Amniotic epithelial cell (primary cell): Measurements from ENCODE around the gene PCCA.
"Not testable (repeated sequence)": the region's sequence is repeated elsewhere in the genome, so short reads cannot be mapped to it uniquely, and the experiment has no call there.

Source experiments
- DNase-seq: peaks from one replicate; pipeline ENCODE4 v3.0.0-alpha.2; 2010; ENCODE audit warnings: low read depth

The PCCA gene

DNA sequence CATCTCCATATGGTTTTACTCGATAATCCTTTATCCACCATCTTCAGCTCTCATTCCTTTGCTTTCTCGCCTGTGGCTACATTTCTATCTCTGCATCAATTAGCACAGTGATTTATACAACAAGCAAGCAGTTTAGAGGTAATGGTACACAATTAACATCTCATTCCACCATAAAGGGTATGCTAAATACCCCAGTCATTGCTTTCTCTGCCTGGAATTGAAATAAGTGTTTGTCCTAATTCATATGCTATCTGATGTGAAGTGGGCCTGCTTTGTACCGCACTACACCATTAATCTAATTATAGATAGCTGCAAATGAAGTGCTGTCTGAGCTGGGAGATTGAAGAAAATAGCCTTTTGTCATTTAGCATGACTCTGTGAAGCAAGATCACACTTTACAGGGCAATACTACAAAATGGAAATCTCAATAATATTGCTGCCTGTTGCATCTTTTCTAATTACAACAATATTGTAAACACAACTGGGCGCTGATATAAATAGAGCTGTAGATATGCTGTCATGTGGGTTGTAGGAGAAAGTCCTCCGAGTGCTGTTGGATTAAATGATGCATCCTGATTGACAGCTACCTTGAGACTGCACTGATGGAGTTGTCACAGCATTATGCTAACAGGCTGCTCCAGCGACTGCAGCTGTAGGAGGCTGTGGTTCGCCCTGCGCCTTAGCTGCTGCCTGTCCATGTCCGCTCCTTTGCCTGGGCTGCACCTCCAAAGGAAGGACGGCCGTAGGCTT is 421.5 kb downstream of the PCCA start:
- DNase-seq = no peak

DNA sequence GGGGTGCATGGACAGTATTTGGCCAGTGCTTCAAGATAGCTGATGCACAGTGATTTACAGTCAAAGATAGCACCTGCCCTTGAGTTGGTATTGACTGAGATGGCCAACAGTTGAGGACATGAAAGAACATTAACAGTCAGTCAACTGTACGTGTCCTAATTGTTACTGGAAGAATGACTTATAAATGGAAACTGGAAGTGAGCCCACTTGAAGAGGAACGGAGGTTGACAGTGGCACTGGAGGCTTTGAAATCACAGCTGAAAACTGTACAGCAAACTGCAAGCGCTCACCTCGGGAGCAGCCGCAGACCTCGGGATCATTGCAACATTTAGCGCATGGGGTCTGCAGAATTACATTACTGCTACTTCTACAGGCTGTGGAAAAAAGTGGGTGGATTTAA is 422.6 kb downstream of the PCCA start:
- DNase-seq = no peak

DNA sequence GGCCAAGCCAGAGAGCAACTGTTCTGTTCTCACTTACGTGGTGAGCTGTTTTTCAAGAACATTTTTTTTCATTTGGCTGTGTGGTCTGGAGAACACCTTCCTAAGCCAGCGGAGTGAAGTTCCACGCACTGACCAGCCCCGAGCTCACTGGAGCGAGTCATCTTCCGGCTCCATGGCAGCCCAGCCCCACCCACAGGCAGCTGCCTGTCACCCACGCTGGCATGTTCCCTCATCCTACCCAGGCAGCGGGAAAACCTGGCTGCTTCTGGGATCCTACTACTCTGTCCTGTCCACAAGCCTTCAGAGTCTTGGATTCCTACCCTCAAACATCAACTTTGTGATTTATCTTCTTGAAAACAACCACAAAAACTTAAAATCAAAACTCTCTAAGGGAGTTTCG is 423.5 kb downstream of the PCCA start:
- peak; percentile 53 for DNase-seq

DNA sequence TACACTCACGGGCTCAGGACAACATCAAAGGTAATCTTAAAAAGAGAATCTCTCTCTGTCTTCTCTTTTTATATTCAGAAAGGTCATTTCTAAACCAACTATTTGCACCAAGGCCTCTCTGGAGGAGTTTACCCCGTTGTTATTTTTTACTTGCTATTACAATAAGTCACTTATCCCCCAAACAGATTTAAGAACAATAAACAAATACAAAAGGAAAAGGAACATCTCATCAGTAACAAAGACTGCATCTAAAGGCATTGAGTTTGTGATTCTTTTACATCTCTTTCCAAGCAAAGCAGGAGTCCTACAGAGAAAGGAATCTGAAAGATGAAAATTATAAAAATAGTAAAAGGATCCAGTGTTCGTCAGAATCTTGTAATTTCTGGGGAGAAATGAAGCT is 424.3 kb downstream of the PCCA start:
- no peak for DNase-seq

DNA sequence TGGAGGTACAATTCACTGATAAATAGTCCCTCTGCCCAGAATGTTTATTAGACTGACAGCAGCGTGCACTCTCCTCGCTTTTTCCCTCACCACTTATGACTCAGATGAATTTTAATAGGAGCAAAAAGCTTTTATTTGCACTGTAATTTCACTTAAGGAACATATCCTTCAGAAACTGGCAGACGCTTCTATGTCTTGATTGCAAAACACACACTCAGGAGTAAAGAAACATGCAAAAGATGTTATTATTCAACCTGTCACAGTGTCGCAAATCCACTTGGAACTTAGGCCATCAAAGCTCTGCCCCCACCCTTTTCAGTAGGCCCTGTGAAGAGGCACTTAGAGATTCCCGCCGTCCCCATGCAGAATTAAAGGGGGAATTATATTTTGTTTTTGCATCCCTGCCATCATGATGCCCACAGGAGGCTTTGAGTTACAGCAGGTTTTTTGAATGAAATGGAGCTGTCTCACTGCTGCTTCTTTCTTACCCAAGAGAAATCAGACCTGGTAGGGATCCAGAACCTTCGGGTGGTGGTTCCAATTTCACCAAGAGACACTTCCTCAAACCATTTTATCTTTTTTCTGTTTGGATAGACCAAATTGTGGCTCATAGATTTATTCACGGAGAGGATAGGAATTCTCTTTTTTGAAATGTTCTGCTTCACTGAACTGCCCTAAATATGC is 425.2 kb downstream of the PCCA start:
- peak; percentile 55 for DNase-seq

DNA sequence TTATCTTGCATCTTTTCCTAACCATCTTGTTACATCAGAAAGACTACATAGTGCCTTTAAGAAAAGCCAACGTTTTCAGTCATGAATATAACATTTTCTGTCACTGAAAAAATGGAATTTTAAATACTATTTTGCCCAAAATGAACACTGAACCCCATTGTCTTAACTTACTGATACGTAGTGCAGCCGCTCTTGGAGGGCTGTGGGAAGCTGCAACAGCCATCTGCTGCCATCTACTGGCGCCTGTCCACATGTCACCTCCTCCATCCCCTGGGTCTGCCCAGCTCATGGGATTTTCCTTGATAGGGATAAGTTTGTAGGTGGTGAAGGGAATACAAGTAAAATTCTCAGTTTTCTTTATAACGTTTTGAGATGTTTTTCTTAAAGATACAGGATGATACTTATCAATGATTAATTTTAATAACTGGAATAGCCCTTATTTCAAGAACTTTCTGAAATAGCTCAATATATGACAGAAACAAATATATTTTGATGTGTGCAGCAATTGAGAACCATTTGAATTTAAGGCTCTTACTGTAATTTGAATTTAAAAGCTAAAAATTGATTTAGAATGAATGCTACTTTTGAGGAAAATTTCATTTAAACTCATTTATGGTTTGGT is 426.0 kb downstream of the PCCA start:
- peak; percentile 55 for DNase-seq

DNA sequence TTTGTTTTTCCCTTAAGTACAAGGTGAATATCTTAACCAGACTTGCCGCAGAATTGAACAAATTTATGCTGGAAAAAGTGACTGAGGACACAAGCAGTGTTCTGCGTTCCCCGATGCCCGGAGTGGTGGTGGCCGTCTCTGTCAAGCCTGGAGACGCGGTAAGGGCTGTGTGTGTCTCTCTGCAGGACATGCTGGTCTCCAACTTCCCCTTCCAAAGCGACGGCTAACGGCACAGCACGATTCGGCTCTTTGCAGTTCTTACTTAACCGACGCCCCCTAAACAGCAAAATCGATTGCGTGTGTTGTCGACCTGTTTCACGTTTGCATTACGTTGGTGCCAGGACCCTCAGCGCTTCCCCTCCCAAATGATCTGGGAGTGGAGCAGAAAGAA is 426.5 kb downstream of the PCCA start:
- no peak for DNase-seq

DNA sequence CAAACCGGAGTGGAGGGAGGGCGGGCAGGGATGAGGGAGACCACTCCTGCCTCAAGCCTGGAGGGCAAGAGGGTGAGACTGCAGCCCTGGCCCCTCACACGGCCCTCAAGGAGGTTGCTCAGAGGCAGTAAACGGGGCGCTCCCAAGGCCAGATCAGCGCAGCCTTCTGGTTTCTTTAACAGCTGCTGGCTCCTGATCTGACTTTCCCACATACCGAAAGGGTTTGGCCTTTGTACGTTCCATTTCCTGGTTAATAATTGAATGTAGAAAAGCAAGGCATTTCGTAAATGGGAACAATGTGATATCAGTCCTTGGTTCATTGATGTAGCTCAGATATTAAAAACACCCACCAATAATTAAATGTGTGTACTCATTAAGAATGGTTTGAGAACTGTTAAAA is 428.2 kb downstream of the PCCA start:
- DNase-seq = no peak

DNA sequence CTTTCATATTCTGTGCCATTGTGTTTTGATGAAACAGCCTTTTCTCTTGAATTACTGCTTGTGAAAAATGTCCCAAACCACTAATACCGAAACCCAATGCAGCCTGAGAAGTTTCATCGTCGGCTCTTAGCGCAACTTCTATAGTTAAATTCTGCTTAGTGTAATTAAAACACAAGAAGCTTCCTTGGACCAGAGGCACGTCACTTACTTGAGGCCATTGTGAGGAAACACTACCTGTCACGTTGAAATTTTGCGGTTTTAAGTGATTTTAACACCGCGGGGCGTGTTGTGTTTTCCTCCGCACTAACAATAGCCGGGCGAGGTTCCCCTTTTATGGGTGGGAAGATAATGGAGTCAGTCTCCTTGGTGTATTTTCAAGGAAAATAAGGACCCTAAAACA is 428.8 kb downstream of the PCCA start:
- DNase-seq = no peak

DNA sequence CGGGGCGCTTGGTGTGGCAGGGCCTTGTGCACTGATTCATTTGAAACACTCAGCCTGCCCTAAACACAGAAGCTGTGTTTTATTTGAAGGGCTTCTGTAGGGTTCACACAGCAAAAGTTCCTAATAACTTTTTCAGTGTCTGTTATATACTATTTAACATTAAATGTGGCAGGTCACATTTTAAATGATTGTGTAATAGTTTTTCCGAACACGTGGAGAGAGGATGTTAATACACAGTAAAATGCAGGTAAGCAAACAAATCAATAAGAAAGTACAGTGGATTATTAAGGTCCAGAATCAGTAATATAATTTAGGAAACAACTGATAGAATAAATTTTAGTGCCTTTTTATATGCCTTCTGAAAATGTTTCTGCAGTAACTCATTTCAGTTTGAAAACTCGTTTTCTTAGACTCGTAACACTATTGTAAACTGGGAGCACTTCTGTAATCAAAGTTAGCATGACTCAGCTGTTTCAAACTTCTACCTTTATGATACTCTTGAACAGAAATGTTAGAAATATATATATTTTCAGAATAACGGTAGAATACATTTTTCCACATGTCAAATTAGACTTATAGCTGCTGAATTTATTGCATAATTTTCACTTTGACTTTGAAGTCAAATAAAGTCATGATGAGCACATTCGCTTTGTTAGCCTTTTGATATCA is 429.6 kb downstream of the PCCA start:
- no peak for DNase-seq

DNA sequence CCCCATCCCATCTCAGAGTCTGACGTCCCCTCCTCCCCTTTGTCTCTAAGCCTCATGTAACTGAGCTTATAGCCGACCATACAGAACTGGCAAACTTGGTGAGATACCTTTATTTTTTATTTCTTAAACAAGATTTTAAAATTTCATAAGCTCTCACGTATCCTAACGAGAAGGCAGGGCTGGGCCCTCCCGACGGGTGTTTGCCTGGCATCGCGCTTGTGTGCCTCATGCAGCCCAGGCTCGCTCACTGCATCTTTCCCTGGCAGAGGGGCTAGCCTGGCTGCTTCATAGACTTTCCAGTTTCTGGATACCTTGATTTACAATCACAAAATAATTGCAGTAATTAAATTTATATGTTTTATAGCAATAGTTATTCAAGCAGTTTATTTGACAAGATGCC is 430.7 kb downstream of the PCCA start:
- no peak for DNase-seq

DNA sequence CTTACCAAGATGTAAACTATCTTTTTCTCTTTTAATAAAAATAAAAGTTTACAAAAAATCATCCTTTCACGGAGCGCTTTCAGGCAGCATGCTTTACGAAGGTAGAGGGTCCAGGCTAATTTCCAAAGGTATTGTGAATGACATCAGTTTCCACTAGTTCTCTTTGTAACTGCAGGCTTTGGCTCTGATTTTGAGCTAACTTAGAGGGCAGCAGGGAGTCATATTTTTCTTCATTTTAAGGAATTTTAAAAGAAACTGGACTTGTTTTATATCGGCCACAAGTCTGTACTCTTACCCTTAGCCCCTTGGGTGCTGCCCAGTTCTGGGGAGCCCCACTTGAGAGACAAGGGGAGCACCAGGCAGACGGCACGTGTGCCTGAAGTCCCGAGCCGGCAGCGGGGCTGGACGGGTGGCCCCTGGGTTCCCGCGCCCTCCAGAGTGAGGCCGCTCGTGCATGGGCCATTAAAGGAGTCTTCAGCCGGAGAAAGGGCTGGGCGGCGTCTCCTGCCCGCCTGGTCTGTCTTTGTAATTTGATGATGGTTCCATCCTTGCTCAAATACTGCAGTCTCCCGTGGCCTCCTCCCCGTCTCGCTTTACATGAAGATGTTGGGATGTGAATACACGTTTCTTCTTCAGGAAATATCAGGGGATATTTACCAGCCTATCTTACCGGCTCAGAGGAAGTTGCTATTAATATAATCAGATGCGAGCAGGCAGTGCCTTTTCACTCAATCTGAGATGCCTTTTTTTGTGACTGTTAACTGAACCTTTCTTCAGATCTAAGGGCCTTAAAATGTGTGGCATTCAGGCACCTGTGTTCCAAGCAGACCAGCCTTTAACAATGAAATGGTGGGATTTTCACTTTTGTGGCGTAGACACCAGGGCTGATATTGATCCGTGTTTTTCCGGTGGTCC is 432.3 kb downstream of the PCCA start:
- no peak for DNase-seq

DNA sequence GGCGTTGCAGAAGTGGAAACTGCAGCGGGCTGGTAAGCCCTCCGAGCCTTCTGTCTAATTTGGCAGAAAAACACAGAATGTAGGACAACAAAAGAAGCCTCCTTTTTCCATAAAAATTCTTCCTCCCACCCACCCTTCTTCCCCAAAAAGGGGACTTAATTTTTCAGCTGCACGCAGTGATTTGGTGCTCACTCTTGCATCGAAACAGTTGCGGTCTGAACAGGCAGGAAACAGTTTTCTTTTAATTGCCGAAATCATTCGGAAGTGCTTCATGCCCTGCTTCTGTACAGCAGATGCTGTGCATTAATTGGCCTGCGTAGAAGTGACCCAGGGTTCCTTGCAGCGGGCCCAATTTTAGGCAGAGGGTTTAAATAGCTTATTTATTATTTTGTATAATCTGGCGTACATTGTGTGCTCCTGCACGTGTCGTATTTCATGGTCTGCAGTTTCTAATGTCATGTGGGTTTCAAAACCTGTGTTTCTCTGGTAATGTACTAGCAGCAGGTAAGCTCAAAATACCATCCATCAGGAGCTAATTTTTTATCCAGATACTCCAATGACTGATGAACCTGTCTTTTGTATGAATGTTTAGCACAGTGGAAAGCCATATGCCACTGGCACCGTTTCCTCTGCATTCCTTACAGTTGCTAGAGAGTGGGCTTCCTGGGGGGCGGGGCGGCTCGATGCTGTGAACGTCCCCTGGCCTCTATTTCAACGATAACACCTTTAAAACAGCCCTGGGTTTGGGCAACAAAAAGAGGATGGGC is 433.1 kb downstream of the PCCA start:
- no peak for DNase-seq

DNA sequence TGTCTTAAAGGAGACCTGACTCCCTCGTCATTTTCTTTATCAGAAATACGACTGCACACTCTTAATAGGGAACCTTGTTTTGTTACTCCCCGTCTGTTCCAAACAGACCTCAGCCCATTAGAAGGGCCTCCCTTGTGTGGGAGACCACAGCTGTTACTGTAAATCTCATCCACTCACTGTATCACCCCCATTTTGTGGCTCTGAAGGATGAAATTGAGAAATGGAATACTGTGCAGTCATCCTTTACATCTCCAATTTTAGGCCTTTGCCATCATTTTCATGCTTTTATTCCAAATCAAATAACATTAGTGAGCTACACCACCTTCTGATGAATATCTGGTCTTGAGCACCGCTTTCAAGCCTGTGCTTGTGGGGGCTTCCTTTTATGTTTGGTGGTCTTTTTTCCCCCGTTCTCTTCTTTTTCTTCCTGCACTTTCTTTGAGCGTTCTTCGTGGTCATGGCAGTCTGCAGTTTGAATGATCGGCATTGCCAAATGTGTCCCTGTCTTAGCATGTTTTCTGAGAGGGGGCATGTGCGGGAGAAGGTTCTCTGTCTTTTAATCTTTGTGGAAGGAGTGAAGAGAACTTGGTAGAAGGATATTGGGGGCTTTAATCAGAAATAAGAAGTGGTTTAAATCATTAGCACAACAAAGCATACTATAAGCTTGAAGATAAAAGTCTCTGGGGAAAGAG is 433.9 kb downstream of the PCCA start:
- DNase-seq = no peak

DNA sequence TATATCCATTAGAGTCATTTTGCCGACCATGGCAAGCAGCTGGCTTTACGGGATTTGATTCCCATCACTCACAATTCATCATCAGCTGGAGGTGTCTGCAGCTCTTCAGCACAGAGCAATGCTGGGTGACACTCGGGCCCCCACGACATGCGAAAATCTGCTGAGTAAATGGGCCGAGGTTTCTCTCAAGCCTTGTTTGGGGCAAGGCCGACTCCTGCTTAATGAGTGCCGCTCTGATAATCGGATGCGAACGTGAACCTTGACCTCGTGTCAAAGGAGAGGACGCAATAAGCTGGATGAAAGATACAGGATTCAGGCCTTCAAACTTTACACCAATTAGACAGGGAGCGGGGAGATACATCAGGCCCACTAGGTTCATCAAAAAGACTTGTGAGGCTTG is 434.5 kb downstream of the PCCA start:
- DNase-seq = no peak

DNA sequence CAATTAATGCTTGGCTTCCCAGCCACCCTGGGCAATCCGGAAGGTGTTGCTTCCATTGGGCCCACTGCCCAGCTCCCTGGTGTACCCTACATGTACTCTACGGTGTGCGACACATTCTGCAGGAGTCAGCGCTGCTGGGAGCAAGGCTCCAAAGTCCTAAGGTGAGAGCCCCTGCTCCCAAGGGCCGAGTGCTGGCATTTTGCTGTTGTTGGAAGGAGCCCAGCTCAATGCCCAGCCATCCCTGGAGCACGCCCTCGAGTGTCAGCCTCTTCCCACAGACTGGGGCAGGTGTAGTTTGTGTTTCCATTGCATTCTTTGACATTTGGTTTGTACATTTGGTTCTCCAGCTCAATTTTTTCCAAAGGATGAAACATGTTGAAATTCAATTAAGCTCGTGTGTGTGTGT is 435.1 kb downstream of the PCCA start:
- DNase-seq = no peak

DNA sequence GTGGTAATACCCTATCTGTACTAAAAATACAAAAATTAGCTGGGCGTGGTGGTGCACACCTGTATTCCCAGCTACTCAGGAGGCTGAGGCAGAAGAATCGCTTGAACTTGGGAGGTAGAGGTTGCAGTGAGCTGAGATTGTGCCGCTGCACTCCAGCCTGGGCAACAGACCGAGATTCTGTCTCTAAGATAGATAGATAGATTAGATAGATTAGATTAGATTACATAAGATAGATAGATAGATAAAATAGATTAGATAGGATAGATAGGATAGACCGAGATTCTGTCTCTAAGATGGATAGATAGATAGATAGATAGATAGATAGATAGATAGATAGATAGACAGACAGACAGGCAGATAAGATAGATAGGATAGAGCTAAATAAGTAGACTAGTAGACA is 435.8 kb downstream of the PCCA start:
- not testable (repeated sequence) for DNase-seq

DNA sequence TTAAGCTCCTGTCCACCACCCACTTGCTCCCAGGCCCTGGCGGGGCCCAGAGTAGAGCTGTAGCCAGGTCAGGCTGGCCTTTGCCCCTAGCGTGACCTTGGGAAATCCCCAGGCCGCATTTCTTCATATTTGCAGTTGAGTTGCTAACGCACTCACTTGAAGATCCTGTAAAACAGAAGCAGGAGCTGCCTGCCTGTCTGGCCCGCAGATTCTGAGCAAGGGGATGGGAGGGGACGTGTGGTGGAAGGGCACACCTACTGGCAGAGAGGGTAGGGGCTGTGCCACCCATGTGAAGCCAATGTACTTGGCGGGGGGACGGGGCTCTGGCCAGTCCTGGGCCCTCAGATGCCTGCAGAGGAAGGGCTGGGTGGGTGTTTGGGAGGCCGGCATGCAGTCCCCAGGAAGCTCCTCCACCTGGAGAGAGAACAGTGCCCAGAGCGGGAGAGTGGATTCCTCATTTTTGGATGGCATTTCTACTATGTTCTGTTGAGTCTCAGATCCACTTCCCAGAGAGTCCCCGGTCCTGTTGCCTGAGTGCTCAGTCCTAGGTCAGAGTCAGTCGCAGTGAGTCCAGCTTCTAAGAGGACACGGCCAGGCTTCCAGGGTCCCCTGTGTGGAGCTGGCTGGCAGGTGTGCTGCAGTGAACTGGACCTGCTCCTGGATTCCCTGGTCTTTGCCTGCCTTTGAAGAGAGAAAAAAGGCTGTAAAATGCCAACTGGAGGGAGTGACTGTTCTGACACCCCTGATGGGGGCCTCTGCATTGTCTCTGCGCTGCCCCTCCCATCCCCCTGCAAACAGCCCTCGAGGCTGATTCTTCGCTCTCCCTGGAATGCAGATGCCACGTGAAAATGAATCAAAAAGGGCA is 436.8 kb downstream of the PCCA start:
- no peak for DNase-seq

DNA sequence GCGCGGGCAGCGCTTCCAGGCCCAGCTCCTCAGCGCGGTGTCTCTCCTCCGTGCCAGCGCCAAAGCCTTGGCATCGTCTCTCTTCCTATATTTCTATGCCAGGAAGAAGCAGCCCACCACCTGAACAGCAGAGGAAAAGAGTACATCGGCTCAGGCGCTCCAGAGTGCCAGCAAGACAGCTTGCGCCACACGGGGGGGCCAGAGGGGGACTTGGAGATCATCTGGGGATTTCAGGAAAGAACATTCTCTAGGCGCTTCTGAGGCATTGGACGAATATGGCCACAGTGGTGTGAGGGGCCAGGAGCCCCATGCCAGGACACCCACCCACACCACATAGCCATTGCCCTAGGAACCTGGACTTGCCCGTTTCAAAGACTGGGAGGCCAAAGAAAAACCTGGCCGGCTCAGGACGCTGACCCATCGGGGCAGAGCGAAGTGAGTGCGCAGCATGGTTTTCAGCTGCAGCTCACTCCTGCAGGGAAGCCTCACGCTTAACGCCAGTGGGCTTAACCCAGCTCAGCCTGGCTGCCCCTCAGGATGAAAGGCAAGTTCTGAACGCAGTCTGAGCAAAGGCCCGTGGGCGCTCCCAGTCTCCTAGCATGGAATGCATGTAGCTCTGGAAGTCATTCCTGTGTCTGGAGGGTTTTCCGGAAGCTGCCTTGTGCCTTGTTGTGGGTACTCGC is 437.6 kb downstream of the PCCA start:
- DNase-seq = no peak
